Fibroblast of skin of back (primary cell): ENCODE results near the gene DUOX1. TPM values are rescaled to one million over a fixed set of nuclear protein-coding genes. Genes with fewer than 3 reads are reported as not detected.
"Not testable (repeated sequence)": the region's sequence is repeated elsewhere in the genome, so short reads cannot be mapped to it uniquely, and the experiment has no call there.

Experiments used
- DNase-seq: peaks from one replicate; pipeline ENCODE4 v3.0.0-alpha.2; 2013
- polyA plus RNA-seq, 2 experiments: library from polyadenylated mRNA; unstranded; fragments of 120-200 nt; gene quantifications; one replicate each; pipeline ENCODE4 v1.2.1, GENCODE V29; 2013; ENCODE audit not compliant: insufficient read length in 2 of 2

Gene DUOX1
- polyA plus RNA-seq (2013, experiment 1 of 2; ENCODE audit: insufficient read length), result 0.53 TPM
- polyA plus RNA-seq (2013, experiment 2 of 2; ENCODE audit: insufficient read length), result 0.26 TPM

- DNase-seq, result peak; percentile 11
These were observed at the start of gene DUOX1, which contains the start of gene DUOXA1 for GRCh38 chr15:45129651-45130129. DUOX1 (plus strand) TSS chr15:45129994; CDS start chr15:45131967, 1,973 bp downstream. DUOXA1 (minus strand) TSS chr15:45129879; CDS start chr15:45123014, 6,865 bp downstream.

GRCh38 chr15:45080593-45080992 lies 49.2 kb upstream of the DUOX1 start:
- not testable (repeated sequence) for DNase-seq

DNA sequence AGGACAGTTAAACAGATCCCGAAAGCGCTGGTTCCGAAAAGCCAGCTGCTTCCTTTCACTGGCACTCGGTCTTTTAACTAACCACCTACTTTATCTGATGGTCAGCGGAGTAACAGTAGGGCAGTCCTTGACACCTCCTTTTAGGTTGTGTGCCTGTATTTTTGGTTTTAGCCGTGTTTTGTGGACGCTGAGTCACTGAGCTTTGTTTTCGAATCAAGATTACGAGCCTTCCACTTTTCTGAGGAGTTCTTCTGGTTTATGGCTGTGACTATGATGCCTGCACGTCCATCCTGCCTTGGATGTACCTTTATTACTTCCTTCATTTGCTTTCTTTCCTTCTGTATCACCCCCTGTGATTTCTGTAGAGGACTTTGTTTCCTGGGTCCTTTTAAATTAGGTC lies 47.4 kb upstream of the DUOX1 start:
- DNase-seq, result not testable (repeated sequence)

GRCh38 chr15:45083223-45083622 lies 46.6 kb upstream of the DUOX1 start:
- DNase-seq, result no peak

DNA sequence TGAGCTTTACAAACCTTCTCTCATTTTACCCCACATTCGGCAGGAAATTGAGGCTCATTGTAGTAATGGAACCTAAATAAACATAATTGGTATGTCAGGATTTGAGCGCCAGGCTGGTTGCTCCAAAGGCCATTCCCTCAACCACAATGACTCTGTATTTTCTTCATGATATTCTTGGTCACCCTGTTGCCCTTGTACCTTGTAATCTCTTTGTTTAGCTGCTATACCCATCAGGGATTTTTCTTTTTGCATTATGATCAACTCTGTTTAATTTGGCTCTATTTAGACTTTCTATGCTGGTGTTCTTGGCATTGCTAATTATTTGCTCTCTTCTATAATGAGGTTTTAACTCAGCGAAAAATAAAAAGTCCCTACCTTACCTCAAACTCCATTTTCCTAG lies 45.6 kb upstream of the DUOX1 start:
- no peak for DNase-seq

- no peak for DNase-seq
These were observed 42.3 kb upstream of the DUOX1 start for GRCh38 chr15:45087513-45087912.

DNA sequence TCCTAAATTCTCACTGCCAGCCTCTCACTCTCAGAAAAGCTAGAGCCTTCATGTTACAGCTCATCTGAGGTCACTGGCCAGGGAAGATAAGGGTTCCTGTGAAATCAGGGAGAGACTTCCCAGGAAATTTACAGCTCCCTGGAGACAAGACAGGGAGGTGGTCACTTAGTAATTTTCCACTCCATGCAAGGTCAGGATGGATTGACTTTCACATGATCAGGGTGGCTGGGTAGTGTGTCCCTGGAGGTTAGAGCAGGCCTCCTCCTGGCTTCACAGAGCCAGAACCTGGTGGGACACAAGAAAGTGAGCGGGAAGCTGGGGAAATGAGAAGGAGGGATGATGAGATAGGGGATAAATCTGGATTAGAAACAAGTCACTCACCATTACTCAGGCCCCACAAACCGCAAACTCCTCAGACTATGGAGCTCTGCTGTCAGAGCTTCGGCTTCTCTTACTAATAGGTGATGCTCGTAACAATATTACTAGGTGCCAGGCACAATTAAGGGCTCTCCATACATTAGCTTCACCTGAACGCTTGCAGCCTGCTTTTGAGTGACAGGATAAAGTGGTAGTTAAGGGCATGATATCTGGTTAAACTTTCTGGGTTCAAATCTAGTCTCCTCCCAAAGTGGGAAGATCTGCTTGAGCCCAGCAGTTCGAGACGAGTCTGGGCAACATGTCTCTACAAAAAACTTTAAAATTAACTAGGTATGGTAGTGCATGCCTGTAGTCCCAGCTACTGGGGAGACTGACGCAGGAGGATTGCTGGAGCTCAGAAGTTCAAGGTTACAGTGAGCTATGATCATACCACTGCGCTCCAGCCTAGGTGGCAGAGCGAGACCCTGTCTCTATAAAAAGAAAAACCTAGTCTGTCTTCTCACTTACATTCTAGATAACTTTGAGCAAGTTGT lies 40.7 kb upstream of the DUOX1 start:
- peak; percentile 12 for DNase-seq

GRCh38 chr15:45089712-45090373 lies 40.0 kb upstream of the DUOX1 start:
- no peak for DNase-seq

- DNase-seq, result peak; percentile 62
These were observed 38.6 kb upstream of the DUOX1 start for GRCh38 chr15:45091161-45091560.

DNA sequence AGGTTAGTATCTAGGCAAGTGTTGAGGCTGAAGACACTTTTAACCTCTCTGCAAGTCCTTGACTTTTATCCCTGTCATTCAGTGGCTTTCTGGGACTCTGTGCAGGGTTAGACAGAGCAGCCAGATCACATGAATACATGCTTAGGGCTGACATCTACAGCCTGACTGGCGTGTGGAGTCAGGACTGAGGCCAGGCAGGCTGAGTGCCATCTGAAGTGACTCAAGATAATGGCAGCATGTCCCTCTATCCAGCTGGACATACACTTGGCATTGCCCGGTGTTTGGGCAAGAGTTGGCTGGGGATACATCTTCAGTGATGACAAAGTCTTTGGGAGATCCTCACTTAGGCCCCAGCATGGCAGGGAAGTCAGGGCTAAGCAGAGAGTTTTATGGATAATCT lies 38.2 kb upstream of the DUOX1 start:
- DNase-seq, result no peak

DNA sequence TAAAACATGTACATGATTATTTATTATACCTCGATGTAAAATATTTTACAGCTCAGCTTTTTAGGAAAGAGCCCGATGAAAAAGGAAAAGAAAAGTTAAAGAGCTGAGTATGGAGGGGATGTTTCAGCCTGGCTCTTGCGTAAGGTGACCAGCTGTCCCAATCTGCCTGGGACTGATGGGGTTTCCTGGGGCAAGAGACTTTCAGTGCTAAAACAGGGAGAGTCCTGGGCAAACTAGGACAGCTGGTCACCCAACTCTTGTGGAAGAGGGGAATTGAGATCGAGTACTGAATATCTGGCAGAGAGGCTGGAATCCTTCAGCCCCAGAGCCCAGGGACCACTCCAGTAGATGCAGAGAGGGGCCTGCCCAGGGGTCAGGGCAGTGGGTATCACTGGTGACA lies 36.8 kb upstream of the DUOX1 start:
- no peak for DNase-seq

DNA sequence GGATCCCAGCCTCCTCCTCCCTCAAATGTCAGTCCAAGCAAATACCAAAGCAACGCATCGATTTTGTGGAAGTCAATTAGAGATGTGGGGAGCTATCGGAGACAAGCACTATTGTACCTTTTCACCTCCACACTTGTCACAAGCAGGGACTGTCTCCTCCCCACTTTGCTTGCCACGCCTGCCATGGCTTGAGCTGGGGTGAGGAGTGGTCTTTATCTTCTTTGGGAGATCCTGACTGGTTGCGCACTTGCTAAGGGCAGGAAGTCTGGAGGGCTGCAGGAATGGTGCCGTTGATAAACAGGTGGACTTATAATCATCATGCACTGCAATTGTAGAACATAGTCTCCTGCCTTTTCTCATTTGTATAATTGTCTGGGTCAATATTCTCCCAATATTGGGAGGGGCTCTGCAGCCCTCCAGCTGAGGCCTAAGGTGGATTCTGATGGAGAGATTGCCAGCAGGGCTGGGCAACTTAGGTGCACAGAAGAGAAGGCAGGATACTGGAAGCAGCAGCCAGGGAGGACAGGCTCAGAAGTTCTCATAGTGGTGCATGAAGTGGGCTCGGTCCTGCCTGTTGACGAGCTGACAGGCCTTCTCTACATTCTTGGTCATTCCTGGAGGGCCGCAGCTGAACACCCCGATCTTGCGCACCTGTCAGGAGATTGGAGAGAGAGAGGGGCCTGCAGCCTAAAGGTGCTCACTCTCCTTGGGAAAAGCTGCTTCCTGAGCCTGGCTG lies 36.0 kb upstream of the DUOX1 start:
- no peak for DNase-seq

GRCh38 chr15:45094358-45094730 lies 35.5 kb upstream of the DUOX1 start:
- no peak for DNase-seq

- no peak for DNase-seq
These were observed 34.1 kb upstream of the DUOX1 start for GRCh38 chr15:45095661-45096060.

GRCh38 chr15:45097466-45097865 lies 32.3 kb upstream of the DUOX1 start:
- no peak for DNase-seq

DNA sequence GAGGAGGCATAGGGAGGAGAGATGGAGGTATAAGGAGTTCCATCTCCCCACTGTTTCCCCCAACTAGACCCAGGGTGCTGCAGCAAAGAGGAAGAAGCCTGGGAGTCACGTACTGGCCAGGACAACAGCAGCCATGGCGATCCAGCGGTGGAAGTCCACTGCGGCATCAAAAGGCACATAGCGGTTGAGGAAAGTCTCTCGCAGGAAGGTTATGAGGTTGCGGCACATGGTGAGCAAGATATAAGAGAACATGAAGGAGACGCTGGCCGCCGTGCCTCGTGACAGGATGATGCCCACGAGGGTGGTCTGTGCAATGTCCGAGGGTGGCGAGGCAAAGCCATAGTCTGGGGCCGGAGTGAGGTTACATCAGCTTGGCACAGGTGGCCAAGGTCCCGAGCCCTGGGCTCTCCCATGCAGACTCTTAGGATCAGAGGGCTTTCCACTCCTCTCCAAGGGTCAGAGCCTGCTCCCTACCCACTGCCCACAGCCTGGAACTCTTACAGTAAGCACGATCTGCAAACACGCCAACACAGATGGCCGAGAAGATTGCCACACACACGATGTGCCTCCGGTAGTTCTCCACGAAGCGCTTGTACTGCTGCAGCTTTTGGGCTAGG lies 30.1 kb upstream of the DUOX1 start:
- no peak for DNase-seq

GRCh38 chr15:45100884-45101625 lies 28.7 kb upstream of the DUOX1 start:
- DNase-seq, result no peak

- DNase-seq, result no peak
These were observed 28.0 kb upstream of the DUOX1 start for GRCh38 chr15:45101749-45102148.

DNA sequence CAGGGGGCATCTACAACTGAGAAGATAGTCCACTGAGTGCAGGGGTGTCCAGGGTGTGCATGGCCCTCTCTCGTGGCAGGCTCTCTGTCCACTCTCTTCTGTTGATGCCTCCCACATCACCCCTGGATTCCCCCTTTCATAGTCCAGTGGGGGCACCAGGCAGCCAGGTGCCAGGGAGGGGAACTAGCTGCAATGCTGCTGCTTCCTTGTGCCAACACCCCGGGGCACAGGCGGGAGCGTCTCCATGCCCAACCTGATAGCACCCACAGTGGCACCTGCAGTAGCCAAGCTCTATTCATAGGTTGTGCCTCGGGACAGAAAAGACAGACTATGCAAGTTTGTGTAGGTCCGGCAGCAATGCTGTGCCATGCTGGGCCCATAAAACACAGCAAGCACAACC lies 27.6 kb upstream of the DUOX1 start:
- no peak for DNase-seq

GRCh38 chr15:45104170-45104569 lies 25.6 kb upstream of the DUOX1 start:
- not testable (repeated sequence) for DNase-seq

DNA sequence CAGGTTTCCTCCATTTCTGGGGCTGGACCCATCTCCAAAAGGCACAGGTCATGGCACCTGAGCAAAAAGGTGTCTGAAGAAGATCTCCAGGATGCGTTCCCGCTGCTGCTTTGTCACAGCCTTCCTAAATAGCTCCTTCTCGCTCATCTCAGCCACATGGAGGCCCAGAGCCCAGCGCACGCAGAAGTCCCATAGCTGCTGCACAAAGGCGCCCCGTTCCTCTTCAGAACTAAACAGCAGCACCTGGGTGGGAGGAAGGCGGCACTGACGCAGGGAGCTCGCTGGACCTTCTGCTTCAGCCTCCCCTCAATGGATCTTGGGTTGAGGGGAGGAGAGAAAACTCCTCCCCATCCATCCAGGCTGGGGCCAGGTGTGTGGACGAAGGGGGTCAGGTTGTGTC lies 24.2 kb upstream of the DUOX1 start:
- no peak for DNase-seq
